ENCODE results near the gene GLCCI1. TPM values are rescaled to one million over a fixed set of nuclear protein-coding genes. Genes with fewer than 3 reads are reported as not detected.
A peak's percentile ranks its signal among the peaks of the same experiment; 100 is the strongest.

Gene GLCCI1
- total and polyA plus RNA-seq, 4 donors, result 1.4 to 5.9 (median 4.3) TPM

- TF ChIP-seq, protein P1, sequence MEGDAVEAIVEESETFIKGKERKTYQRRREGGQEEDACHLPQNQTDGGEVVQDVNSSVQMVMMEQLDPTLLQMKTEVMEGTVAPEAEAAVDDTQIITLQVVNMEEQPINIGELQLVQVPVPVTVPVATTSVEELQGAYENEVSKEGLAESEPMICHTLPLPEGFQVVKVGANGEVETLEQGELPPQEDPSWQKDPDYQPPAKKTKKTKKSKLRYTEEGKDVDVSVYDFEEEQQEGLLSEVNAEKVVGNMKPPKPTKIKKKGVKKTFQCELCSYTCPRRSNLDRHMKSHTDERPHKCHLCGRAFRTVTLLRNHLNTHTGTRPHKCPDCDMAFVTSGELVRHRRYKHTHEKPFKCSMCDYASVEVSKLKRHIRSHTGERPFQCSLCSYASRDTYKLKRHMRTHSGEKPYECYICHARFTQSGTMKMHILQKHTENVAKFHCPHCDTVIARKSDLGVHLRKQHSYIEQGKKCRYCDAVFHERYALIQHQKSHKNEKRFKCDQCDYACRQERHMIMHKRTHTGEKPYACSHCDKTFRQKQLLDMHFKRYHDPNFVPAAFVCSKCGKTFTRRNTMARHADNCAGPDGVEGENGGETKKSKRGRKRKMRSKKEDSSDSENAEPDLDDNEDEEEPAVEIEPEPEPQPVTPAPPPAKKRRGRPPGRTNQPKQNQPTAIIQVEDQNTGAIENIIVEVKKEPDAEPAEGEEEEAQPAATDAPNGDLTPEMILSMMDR (IDR thresholded peaks at IDR 0.05; ENCODE audit: low read depth, low read length, missing input control), result peak; percentile 61
- TF ChIP-seq HNF4G (IDR thresholded peaks at IDR 0.05), result no peak
Observed at GRCh38 chr7:8035647-8036518, 67.3 kb downstream of the GLCCI1 start (continued).

- Histone ChIP-seq H3K4me3 (ENCODE audit: low read depth in 1 of 3, low read length in 3 of 3) (no peak overlapping the region), H3K27ac (ENCODE audit: low read depth in 1 of 2, low read length in 2 of 2) (no peak overlapping the region), H3K27me3 (ENCODE audit: control insufficient read depth in 4 of 4, insufficient read depth in 4 of 4, low read length in 3 of 4) (no peaks in the 10 kb centered on the region), H3K9ac (ENCODE audit: low read depth in 1 of 2, low read length in 2 of 2) (no peak overlapping the region), H3K36me3 (ENCODE audit: control insufficient read depth in 4 of 4, insufficient read depth in 3 of 4, low read depth in 1 of 4, low read length in 3 of 4) (peaks cover 0 to 6% (median under 1%) of the 10 kb centered on the region in 4 donors), H3K9me3 (ENCODE audit: control insufficient read depth in 4 of 4, low read length in 3 of 4) (no peaks in the 10 kb centered on the region), H3K4me1 (ENCODE audit: control insufficient read depth in 4 of 4, insufficient read depth in 4 of 4, low read length in 3 of 4) (peaks cover 0 to 6% (median 0%) of the 10 kb centered on the region in 4 donors)
- DNase-seq (ENCODE audit: low spot score), result no peak
- TF ChIP-seq HNF4G (IDR thresholded peaks at IDR 0.05) (no peak), RAD21 (IDR thresholded peaks at IDR 0.05) (no peak), NR2F2 (IDR thresholded peaks at IDR 0.05) (no peak), RXRA (IDR thresholded peaks at IDR 0.05) (no peak), TAF1 (conservative IDR thresholded peaks at IDR 0.05) (no peak), FOXA2 (IDR thresholded peaks at IDR 0.05) (no peak), FOXA1 (IDR thresholded peaks at IDR 0.05) (no peak), HNF4A (conservative IDR thresholded peaks at IDR 0.05) (no peak), EGR1 (IDR thresholded peaks at IDR 0.05; ENCODE audit: low read depth in 2 of 2) (no peak), JUND (IDR thresholded peaks at IDR 0.05) (no peak), GABPA (IDR thresholded peaks at IDR 0.05 in 1 of 2, conservative IDR thresholded peaks at IDR 0.05 in 1 of 2) (no peak), YY1 (IDR thresholded peaks at IDR 0.05) (no peak)
- TF ChIP-seq, protein P2, sequence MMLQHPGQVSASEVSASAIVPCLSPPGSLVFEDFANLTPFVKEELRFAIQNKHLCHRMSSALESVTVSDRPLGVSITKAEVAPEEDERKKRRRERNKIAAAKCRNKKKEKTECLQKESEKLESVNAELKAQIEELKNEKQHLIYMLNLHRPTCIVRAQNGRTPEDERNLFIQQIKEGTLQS (IDR thresholded peaks at IDR 0.05), result no peak
- TF ChIP-seq, protein P3, sequence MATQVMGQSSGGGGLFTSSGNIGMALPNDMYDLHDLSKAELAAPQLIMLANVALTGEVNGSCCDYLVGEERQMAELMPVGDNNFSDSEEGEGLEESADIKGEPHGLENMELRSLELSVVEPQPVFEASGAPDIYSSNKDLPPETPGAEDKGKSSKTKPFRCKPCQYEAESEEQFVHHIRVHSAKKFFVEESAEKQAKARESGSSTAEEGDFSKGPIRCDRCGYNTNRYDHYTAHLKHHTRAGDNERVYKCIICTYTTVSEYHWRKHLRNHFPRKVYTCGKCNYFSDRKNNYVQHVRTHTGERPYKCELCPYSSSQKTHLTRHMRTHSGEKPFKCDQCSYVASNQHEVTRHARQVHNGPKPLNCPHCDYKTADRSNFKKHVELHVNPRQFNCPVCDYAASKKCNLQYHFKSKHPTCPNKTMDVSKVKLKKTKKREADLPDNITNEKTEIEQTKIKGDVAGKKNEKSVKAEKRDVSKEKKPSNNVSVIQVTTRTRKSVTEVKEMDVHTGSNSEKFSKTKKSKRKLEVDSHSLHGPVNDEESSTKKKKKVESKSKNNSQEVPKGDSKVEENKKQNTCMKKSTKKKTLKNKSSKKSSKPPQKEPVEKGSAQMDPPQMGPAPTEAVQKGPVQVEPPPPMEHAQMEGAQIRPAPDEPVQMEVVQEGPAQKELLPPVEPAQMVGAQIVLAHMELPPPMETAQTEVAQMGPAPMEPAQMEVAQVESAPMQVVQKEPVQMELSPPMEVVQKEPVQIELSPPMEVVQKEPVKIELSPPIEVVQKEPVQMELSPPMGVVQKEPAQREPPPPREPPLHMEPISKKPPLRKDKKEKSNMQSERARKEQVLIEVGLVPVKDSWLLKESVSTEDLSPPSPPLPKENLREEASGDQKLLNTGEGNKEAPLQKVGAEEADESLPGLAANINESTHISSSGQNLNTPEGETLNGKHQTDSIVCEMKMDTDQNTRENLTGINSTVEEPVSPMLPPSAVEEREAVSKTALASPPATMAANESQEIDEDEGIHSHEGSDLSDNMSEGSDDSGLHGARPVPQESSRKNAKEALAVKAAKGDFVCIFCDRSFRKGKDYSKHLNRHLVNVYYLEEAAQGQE (IDR thresholded peaks at IDR 0.05), result no peak
- TF ChIP-seq, protein P4, sequence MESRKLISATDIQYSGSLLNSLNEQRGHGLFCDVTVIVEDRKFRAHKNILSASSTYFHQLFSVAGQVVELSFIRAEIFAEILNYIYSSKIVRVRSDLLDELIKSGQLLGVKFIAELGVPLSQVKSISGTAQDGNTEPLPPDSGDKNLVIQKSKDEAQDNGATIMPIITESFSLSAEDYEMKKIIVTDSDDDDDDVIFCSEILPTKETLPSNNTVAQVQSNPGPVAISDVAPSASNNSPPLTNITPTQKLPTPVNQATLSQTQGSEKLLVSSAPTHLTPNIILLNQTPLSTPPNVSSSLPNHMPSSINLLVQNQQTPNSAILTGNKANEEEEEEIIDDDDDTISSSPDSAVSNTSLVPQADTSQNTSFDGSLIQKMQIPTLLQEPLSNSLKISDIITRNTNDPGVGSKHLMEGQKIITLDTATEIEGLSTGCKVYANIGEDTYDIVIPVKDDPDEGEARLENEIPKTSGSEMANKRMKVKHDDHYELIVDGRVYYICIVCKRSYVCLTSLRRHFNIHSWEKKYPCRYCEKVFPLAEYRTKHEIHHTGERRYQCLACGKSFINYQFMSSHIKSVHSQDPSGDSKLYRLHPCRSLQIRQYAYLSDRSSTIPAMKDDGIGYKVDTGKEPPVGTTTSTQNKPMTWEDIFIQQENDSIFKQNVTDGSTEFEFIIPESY (IDR thresholded peaks at IDR 0.05), result no peak
- TF ChIP-seq, protein P5, sequence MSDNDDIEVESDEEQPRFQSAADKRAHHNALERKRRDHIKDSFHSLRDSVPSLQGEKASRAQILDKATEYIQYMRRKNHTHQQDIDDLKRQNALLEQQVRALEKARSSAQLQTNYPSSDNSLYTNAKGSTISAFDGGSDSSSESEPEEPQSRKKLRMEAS (IDR thresholded peaks at IDR 0.05), result no peak
- WGBS, result 95% methylated on average over 3 of the region's 3 CpGs
Observed at GRCh38 chr7:8037151-8037550, 68.6 kb downstream of the GLCCI1 start.

Measured in liver (tissue), 9 donors.